Measurements from ENCODE around the gene NELFE.
"Not testable (repeated sequence)": the region's sequence is repeated elsewhere in the genome, so short reads cannot be mapped to it uniquely, and the experiment has no call there.

The NELFE gene, protein sequence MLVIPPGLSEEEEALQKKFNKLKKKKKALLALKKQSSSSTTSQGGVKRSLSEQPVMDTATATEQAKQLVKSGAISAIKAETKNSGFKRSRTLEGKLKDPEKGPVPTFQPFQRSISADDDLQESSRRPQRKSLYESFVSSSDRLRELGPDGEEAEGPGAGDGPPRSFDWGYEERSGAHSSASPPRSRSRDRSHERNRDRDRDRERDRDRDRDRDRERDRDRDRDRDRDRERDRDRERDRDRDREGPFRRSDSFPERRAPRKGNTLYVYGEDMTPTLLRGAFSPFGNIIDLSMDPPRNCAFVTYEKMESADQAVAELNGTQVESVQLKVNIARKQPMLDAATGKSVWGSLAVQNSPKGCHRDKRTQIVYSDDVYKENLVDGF

GRCh38 chr6:31958741-31959739 lies at the start of gene NELFE, which contains the start of gene SKIC2:
Gene NELFE (minus strand): TSS chr6:31958971. CDS start chr6:31958446, 525 bp downstream.
Gene SKIC2 (plus strand): TSS chr6:31959175. CDS start chr6:31959193, 18 bp downstream.
- peak; percentile 98 for DNase-seq

GRCh38 chr6:32008037-32008436 lies 49.3 kb upstream of the NELFE start:
- not testable (repeated sequence) for DNase-seq

DNA sequence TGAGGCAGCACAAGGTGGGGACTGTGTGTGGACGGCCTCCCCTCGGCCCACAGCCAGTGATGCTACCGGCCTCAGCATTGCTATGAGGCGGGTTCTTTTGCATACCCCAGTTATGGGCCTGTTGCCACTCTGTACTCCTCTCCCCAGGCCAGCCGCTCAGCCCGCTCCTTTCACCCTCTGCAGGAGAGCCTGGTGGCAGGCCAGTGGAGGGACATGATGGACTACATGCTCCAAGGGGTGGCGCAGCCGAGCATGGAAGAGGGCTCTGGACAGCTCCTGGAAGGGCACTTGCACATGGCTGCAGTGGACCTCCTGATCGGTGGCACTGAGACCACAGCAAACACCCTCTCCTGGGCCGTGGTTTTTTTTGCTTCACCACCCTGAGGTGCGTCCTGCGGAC lies 48.3 kb upstream of the NELFE start:
- DNase-seq, result not testable (repeated sequence)

DNA sequence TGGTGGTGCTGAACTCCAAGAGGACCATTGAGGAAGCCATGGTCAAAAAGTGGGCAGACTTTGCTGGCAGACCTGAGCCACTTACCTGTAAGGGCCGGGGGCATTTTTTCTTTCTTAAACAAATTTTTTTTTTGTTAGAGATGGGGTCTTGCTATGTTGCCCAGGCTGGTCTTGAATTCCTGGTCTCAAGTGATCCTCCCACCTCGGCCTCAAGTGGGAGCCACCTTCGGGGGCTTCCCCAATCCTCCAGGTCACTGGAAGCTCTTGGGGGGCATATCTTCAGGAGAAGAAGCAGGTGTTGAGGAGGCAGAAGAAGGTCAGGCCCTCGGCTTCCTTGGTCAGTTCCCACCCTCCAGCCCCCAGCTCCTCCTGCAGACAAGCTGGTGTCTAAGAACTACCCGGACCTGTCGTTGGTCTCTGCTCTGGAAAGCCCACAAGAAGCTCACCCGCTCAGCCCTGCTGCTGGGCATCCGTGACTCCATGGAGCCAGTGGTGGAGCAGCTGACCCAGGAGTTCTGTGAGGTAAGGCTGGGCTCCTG lies 47.3 kb upstream of the NELFE start:
- not testable (repeated sequence) for DNase-seq

- DNase-seq, result not testable (repeated sequence)
Measured at GRCh38 chr6:32005538-32005880, 46.7 kb upstream of the NELFE start.

DNA sequence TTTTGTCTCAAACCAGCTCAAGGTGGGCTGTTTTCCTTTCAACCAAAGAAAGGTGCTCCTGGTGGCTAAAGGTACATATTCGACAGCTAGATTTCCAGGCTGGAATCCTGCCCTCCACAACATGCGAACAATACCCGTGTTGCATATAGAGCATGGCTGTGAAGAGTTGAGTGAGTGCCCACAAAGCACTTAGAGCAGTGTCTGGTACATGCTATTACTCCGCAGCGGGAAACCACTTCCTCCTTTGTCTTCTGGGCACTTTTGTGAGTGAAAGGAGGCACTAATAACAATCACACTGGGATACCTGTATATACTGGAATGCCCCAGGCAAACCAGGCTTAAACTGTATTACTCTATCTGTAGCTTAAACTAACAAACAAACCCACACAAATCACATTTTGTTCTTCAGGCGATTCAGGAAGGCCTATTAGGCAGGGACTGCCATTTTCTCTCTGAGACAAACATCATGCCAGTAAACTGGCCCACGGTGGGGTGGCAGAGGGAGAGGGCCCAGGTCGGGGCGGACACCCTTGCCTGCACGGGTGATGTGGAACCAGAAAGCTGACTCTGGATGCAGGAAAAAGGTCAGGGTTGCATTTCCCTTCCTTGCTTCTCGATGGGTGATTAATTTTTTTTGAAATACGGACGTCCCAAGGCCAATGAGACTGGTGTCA lies 46.2 kb upstream of the NELFE start:
- not testable (repeated sequence) for DNase-seq

DNA sequence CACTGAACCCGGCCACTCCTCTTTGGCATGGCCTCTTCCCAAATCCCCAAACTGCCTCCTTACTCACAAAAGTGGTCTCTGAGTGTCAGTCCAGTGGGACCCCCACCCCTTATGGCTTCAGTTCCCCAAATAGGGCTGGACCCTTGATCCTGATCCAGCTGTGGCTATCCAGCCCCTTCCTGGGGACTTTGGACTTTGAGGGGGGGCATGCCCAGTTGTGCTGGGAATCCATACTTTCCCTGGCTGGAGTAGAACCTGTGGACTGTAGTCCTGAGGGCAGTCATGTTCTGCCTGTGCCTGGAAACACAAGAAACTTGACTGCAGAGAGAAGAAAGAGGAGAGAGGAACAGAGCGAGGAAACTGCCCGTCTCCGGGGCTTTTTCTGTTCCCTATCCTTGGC lies 45.6 kb upstream of the NELFE start:
- not testable (repeated sequence) for DNase-seq

DNA sequence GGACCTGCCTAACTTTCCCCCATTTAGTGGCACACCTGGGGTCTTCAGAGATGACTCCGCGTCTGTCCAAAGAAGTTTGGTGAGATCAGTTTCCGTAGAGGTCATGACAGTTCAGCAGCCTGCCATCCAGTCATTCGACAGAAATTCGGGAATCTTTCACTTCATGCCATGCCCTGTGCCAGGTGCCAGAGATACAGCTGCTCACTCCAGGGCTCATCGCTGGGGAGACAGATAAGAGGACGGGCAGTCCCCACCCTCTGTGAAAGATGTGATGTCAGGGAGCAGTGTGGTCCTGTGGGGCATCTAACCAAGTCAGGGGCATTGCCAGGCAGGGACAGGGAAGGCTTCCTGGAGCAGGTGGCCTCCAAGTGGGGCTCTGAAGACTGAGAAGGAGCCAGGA lies 44.5 kb upstream of the NELFE start:
- not testable (repeated sequence) for DNase-seq

GRCh38 chr6:32002546-32003268 lies 43.9 kb upstream of the NELFE start:
- not testable (repeated sequence) for DNase-seq

DNA sequence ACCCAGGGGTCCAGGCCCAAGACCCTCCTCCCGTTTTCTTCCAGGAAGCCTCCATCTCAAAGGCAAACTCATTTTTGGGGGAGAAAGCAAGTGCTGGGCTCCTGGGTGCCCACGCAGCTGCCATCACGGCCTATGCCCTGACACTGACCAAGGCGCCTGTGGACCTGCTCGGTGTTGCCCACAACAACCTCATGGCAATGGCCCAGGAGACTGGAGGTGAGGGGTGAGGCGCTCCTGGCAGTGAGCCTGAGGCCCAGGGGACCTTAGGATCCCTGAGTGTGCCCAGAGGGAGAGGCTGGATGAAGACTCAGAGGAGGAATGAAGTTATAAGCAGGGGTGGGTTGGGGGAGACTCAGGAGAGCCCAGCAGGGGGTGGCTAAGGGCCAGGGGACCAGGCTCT lies 37.6 kb upstream of the NELFE start:
- DNase-seq, result not testable (repeated sequence)

DNA sequence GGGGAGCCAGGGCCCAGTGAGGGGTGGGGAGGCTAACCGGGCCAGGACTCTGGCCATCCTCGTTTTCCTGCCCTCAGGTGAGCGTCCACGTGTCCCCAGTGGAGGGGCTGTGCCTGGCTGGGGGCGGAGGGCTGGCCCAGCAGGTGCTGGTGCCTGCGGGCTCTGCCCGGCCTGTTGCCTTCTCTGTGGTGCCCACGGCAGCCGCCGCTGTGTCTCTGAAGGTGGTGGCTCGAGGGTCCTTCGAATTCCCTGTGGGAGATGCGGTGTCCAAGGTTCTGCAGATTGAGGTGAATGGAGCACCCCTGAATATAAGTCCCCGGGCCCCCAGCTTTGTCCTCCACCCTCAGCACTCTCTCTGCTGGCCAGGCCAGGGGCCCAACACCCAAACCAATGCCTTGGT lies 35.6 kb upstream of the NELFE start:
- DNase-seq, result not testable (repeated sequence)

- DNase-seq, result not testable (repeated sequence)
Measured at GRCh38 chr6:31989363-31989762, 30.6 kb upstream of the NELFE start.

GRCh38 chr6:31981744-31982143 lies 23.0 kb upstream of the NELFE start, which contains the start of gene C4A:
Gene C4A (plus strand): TSS chr6:31982057. CDS start chr6:31982108, 51 bp downstream.
- DNase-seq, result not testable (repeated sequence)

DNA sequence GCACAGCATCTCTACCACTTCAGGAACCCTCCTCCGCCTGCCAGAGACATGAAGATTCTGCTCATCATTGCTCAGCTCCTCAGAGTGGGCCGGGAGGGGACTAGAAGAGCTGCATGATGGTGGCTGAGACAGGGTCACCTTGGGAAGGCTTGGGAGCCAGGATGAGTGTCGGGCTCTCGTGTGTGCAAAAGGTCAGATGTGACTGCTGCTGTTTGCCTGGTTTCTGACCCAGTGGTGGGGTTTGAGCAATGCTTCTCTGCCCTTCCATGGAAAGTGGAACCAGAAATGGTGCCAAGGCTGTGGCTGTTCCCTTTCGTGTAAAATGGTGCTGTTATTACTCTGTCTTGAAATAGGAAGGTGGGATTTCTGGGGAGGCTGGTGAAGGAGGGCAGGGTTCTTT lies 22.2 kb upstream of the NELFE start:
- DNase-seq, result not testable (repeated sequence)

DNA sequence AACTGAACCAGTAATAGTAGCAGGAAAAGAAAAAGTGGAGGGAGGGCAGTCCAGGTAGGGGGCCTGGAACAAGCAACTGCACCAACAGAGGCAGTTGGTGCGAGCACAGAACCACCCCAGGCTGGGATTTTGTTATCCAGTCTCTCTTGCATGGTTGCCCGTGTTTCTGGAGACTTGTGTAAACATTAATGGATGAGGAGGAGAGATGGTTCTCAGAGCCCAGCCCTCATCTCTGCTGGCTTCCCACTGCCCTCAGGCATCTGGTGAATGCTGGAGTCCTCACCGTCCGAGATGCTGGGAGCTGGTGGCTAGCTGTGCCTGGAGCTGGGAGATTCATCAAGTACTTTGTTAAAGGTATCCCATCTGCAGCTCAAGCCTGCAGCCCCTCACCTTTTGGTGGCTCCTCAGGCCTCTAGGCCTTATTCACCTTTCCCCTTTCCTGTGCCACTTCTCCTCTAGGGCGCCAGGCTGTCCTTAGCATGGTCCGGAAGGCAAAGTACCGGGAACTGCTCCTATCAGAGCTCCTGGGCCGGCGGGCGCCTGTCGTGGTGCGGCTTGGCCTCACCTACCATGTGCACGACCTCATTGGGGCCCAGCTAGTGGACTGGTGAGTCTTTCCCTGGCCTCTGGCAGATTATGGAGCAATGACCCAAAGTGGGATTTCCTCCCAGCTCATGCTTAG lies 21.6 kb upstream of the NELFE start:
- not testable (repeated sequence) for DNase-seq

DNA sequence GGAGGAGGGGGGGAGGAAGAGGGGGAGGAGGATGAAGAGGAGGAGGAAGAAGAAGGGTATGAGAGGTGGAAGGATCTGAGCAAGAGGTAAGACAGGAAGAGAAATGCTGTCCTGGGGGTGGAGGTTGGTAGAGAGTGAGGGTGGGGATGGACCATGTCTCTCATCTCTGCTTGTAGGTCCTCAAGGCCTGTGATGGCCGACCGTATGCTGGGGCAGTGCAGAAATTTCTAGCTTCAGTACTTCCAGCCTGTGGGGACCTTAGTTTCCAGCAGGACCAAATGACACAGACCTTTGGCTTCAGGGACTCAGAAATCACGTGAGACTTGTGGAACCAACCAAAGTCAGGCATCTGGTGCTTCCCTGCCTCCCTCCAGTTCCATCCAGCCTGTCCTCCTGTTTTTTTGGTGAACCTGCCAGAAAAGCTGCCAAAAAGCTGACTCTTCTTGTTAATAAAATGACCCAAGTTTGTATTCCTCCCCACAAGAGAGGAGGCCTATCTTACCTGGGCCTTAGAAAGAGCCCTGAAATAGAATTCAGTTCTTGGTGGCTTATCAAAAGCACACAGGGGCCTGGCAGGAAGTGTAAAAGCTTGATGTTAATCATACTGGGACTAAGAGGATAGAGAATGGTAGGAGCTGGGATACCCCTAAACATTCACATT lies 20.6 kb upstream of the NELFE start:
- DNase-seq, result no peak

DNA sequence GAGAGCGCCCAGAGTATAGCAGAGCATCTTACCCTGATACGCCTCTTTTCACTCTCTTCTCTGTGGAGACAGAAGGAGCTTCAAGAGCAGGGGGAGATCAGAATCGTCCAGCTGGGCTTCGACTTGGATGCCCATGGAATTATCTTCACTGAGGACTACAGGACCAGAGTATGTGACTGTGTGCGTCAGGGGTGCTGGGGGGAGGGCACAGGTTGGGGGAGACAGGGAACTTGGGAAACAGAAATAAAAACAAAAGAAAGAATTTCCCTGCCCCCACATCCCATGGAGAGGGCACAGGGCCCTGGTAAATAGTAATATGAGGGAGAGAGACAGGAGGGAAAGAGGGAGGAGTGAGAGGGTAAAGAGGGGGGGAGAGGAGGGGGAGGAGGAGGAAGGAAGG lies 20.1 kb upstream of the NELFE start:
- no peak for DNase-seq

DNA sequence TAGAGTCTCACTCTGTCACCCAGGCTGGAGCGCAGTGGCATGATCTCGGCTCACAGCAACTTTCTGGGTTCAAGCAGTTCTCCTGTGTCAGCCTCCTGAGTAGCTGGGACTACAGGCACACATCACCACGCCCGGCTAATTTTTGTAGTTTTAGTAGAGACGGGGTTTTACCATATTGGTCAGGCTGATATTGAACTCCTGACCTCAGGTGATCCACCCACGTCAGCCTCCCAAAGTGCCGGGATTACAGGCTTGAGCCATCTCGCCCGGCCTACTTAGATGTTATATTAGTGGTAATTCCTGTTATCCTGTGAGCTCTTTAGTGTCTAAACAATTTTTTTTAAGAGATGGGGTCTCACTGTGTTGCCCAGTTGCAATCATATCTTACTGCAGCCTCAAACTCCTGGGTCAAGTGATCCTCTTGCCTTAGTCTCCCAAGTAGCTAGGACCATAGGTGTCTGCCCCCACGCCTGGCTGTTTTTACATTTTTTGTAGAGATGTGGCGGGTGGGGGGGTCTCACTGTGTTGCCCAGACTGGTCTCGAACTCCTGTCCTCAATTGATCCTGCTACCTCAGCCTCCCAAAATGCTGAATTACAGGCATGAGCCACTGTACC lies 19.2 kb upstream of the NELFE start:
- DNase-seq, result no peak

- not testable (repeated sequence) for DNase-seq
Measured at GRCh38 chr6:31976065-31976464, 17.3 kb upstream of the NELFE start.

- no peak for DNase-seq
Measured at GRCh38 chr6:31972709-31973350, 14.1 kb upstream of the NELFE start.
